Measurements from ENCODE around the gene LYPLA2. TPM values are rescaled to one million over a fixed set of nuclear protein-coding genes. Genes with fewer than 3 reads are reported as not detected.

LYPLA2 gene
- total RNA-seq, 1 experiment from 2014 or later = 78.0 TPM

GRCh38 chr1:23742670-23743286 lies 48.2 kb upstream of the LYPLA2 start:
- ChIA-PET POLR2A (no interaction called here), CTCF (no interaction called here), RAD21 (ENCODE audit: low non-redundant PET in 1 of 2, low total read pairs in 2 of 2, uncharacterized antibody in 2 of 2, unreplicated experiment in 2 of 2) (no interaction called here)
- H3K4me3 ChIP-seq (replicated peaks in 1 of 2; ENCODE audit: low read depth in 1 of 2, low read length in 2 of 2) = peak overlapping the region; percentile 78 to 89
- H3K9ac ChIP-seq (ENCODE audit: low read length) = peak overlapping the region; percentile 84
- DNase-seq (ENCODE audit: low read depth, low spot score) (no peak), ATAC-seq (peak; percentile 65)
- H3K9me3 ChIP-seq (ENCODE audit: control insufficient read depth in 1 of 2, insufficient read depth in 1 of 2, low read depth in 1 of 2, low read length in 2 of 2) = no peaks in the 10 kb centered on the region
- peak overlapping the region; percentile 69 for H3K27ac ChIP-seq (ENCODE audit: low read depth, low read length)
- H3K27me3 ChIP-seq (ENCODE audit: insufficient read depth, low read length) = no peaks in the 10 kb centered on the region
- peaks cover 42% of the 10 kb centered on the region for H3K79me2 ChIP-seq (ENCODE audit: insufficient read depth, low read length)
- no TSS peak for BruUV-seq (replicated peaks)
- H3K9me2 ChIP-seq (ENCODE audit: insufficient read depth) = no peaks in the 10 kb centered on the region
- peak overlapping the region; percentile 88 for H3K4me2 ChIP-seq (ENCODE audit: low read length)
- H3K4me1 ChIP-seq (ENCODE audit: control insufficient read depth in 1 of 2, insufficient read depth in 2 of 2, low read length in 2 of 2) = peaks cover 8 to 26% of the 10 kb centered on the region in 2 experiments; a peak in 3 of 4 replicates
- TF ChIP-seq SIN3A (IDR thresholded peaks at IDR 0.05; ENCODE audit: low read depth) = no peak
- TF ChIP-seq JUND (IDR thresholded peaks at IDR 0.05) = no peak
- no peak for TF ChIP-seq EGR1 (IDR thresholded peaks at IDR 0.05; ENCODE audit: low read depth)
- no peak for TF ChIP-seq CEBPB (IDR thresholded peaks at IDR 0.05; ENCODE audit: low read depth)
- TF ChIP-seq, protein P1, sequence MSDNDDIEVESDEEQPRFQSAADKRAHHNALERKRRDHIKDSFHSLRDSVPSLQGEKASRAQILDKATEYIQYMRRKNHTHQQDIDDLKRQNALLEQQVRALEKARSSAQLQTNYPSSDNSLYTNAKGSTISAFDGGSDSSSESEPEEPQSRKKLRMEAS (IDR thresholded peaks at IDR 0.05) = no peak
- TF ChIP-seq ZNF274 (IDR thresholded peaks at IDR 0.05; ENCODE audit: low read depth, low read length) = no peak
- TF ChIP-seq, protein P2, sequence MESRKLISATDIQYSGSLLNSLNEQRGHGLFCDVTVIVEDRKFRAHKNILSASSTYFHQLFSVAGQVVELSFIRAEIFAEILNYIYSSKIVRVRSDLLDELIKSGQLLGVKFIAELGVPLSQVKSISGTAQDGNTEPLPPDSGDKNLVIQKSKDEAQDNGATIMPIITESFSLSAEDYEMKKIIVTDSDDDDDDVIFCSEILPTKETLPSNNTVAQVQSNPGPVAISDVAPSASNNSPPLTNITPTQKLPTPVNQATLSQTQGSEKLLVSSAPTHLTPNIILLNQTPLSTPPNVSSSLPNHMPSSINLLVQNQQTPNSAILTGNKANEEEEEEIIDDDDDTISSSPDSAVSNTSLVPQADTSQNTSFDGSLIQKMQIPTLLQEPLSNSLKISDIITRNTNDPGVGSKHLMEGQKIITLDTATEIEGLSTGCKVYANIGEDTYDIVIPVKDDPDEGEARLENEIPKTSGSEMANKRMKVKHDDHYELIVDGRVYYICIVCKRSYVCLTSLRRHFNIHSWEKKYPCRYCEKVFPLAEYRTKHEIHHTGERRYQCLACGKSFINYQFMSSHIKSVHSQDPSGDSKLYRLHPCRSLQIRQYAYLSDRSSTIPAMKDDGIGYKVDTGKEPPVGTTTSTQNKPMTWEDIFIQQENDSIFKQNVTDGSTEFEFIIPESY (IDR thresholded peaks at IDR 0.05; ENCODE audit: extremely low read depth, insufficient replicate concordance, low read length) = no peak
- no peak for TF ChIP-seq ATF3 (IDR thresholded peaks at IDR 0.05)
- TF ChIP-seq SRF (IDR thresholded peaks at IDR 0.05; ENCODE audit: low read depth) = no peak
- TF ChIP-seq ELF1 (IDR thresholded peaks at IDR 0.05; ENCODE audit: borderline replicate concordance, low read depth) = no peak
- no peak for TF ChIP-seq RAD21 (IDR thresholded peaks at IDR 0.05; ENCODE audit: low read depth)
- TF ChIP-seq EZH2 (IDR thresholded peaks at IDR 0.05) = no peak
- TF ChIP-seq ZFX (IDR thresholded peaks at IDR 0.05) = no peak
- no peak for TF ChIP-seq REST (IDR thresholded peaks at IDR 0.05; ENCODE audit: low read depth)
- no peak for TF ChIP-seq EZH2phosphoT487 (IDR thresholded peaks at IDR 0.05; ENCODE audit: borderline replicate concordance)
- TF ChIP-seq CTCF (IDR thresholded peaks at IDR 0.05 in 2 of 3, conservative IDR thresholded peaks at IDR 0.05 in 1 of 3; ENCODE audit: borderline replicate concordance in 1 of 3, insufficient read depth in 1 of 3, low read depth in 2 of 3, low read length in 2 of 3) = no peak
- TF ChIP-seq POLR2A (IDR thresholded peaks at IDR 0.05; ENCODE audit: borderline replicate concordance, extremely low read depth, insufficient read depth, insufficient read length) = no peak
- peaks cover 0 to 8% of the 10 kb centered on the region in 2 experiments; a peak in 2 of 4 replicates for H3K36me3 ChIP-seq (ENCODE audit: control insufficient read depth in 1 of 2, insufficient read depth in 2 of 2, low read length in 2 of 2)
- intact Hi-C loops (cut with micrococcal nuclease) = no loop called here
- H4K20me1 ChIP-seq (ENCODE audit: insufficient read depth) = peaks cover 13% of the 10 kb centered on the region; the same call in 1 of the 2 replicates
- no peak overlapping the region for H2AFZ ChIP-seq (ENCODE audit: low read depth, low read length, poor library complexity, severe bottlenecking)
